ENCODE data around the gene NPB.
A peak's percentile ranks its signal among the peaks of the same experiment; 100 is the strongest.

The NPB gene

DNA sequence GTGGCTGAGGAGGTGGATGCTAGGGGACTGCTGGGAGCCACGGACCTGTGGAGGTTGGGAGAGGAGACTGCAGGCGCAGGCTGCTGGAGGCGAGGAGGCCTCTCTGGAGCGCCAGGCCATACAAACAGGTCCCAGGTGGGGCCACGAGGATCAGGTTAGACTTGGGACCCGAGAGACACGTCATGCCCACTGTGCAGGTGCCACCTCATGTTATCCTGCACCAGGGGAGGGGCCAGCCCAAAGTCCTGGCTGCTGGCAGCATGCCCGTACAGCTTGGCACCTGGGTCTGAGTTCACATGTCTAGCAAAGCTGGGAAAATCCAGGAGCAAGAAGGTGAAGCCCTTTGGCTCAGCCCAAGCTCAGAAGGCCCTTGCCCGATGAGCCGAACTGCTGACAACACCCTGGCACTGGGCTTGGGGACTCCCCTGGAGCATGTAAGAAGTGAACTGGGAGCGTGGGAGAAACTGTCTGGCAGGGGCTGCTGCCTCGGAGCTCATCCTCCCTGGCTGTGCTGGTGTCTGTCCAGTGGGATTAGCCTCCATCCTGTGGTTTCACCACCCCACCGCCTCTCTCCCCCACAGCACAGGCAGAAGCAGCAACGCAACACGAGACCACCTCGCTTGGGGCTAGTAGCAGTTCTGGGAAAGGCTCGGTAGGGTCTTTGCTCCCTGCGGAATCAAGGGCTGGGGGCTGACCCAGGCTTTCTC is 36.2 kb upstream of the NPB start:
- Histone ChIP-seq H3K4me2 (ENCODE audit: low read length) (no peak overlapping the region), H2BK120ac (ENCODE audit: low read depth, low read length) (no peak overlapping the region), H3K56ac (ENCODE audit: low read length) (no peak overlapping the region), H2BK5ac (ENCODE audit: low read length) (no peak overlapping the region), H4K8ac (ENCODE audit: low read depth, low read length) (no peak overlapping the region), H2AK5ac (ENCODE audit: low read length) (no peak overlapping the region), H3K27me3 (ENCODE audit: insufficient read depth, low read length, poor library complexity) (no peaks in the 10 kb centered on the region), H3K23ac (ENCODE audit: low read length) (no peak overlapping the region), H3K36me3 (ENCODE audit: control insufficient read depth, insufficient read depth, low read length) (peaks cover 2% of the 10 kb centered on the region), H3K9ac (ENCODE audit: low read length) (no peak overlapping the region), H3K4me3 (ENCODE audit: low read length) (no peak overlapping the region), H3K4me1 (ENCODE audit: control insufficient read depth, low read depth, low read length) (no peaks in the 10 kb centered on the region), H3K27ac (ENCODE audit: low read depth, low read length) (no peak overlapping the region), H3K18ac (ENCODE audit: low read length) (no peak overlapping the region), H4K5ac (ENCODE audit: low read length) (no peak overlapping the region), H3K79me1 (ENCODE audit: low read length) (peaks cover 19% of the 10 kb centered on the region), H3K4ac (ENCODE audit: low read depth, low read length) (no peak overlapping the region), H3K79me2 (ENCODE audit: control insufficient read depth, insufficient read depth, low read length) (peaks cover 15% of the 10 kb centered on the region), H2BK15ac (replicated peaks; ENCODE audit: low read depth) (no peak overlapping the region)
- DNase-seq: no peak
- no CpG with 5 or more reads among the region's 18 CpGs for WGBS (ENCODE audit: extremely low coverage, insufficient coverage, low lambda C conversion rate)

DNA sequence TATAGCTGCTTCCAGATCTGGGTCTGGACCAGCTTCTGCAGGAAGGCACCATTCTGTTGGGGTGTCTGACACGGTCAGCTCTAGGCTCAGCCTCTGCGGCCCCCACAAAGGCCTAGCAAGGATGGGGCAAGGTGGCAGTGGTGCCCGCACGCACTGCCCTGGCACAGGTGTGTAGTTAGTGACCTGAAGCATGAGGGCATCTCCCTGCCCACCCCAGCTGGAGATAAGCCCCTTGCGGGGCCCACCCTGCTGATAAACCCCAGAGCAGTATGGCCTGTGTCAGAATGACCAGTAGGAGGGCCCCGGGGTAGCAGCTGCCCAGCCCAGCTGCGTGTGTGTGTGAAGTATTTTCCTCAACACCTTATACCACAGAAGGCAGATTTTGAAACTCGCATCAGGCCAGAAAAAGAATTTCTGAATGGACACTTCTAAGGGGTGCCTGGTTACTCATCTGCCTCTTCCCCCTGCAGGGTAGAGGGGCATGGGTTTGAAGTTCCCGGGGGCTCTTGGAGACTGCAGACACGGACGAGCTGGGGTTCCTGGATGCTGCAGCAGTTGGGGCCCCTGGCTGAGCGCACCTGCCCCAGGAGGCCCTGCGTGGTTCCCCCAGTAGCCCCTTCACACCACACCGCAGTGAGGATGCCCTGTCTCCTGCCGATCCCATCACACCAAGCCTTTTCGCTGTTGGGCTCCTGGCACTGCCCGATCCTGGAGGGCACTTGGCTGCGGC is 35.4 kb upstream of the NPB start:
- Histone ChIP-seq H3K23ac (ENCODE audit: low read length) (no peak overlapping the region), H3K4me1 (ENCODE audit: control insufficient read depth, low read depth, low read length) (no peaks in the 10 kb centered on the region), H3K36me3 (ENCODE audit: control insufficient read depth, insufficient read depth, low read length) (peaks cover 2% of the 10 kb centered on the region), H3K18ac (ENCODE audit: low read length) (no peak overlapping the region), H3K27ac (ENCODE audit: low read depth, low read length) (no peak overlapping the region), H3K4ac (ENCODE audit: low read depth, low read length) (no peak overlapping the region), H4K8ac (ENCODE audit: low read depth, low read length) (no peak overlapping the region), H3K4me2 (ENCODE audit: low read length) (no peak overlapping the region), H2BK120ac (ENCODE audit: low read depth, low read length) (no peak overlapping the region), H3K79me2 (ENCODE audit: control insufficient read depth, insufficient read depth, low read length) (peaks cover 13% of the 10 kb centered on the region), H3K27me3 (ENCODE audit: insufficient read depth, low read length, poor library complexity) (no peaks in the 10 kb centered on the region), H3K79me1 (ENCODE audit: low read length) (peaks cover 17% of the 10 kb centered on the region), H2AK5ac (ENCODE audit: low read length) (no peak overlapping the region), H3K4me3 (ENCODE audit: low read length) (no peak overlapping the region), H3K9ac (ENCODE audit: low read length) (no peak overlapping the region), H2BK5ac (ENCODE audit: low read length) (no peak overlapping the region), H4K5ac (ENCODE audit: low read length) (no peak overlapping the region), H2BK15ac (replicated peaks; ENCODE audit: low read depth) (no peak overlapping the region), H3K56ac (ENCODE audit: low read length) (peak overlapping the region; percentile 6)
- no peak for DNase-seq
- no CpG with 5 or more reads among the region's 18 CpGs for WGBS (ENCODE audit: extremely low coverage, insufficient coverage, low lambda C conversion rate)

DNA sequence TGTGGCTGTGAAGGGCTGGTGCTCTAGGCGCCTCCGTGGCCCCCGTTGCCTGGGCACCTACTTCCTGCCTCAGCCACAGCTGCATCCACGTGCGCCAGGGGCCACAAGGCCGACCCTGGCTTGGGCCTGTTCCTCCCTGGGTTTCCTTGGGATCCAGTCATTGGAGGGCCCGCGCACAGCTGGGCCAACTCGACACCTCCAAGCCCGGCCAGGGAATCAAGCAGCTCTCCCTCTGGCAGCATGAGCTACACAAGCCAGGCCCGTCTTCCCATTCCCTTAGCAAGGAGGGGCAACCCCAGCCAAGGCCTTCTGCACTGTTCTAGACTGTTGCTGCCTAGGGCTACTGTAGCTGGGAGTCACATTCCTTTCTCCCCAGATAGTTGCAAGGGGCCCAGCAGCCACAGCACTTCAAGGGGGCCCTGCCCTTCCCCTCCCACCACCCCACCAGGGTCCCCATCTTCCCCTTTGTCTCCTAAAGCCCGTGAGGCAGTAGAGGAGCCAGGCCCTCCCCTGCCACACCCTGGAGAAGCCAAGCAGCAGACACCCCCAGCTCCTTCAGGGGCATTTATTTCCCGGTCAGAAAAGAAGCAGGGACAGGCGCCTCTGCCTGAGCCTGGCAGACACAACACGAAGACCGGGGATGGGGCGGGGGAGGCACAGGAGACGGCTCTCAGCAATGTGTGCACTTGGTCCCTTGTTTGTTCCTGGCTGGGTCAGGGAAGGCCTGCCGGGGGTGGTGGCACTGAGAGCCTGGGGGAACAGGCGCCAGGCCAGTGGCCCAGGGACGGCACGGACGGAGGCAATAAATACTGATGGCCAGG is 34.7 kb upstream of the NPB start:
- Histone ChIP-seq H2BK15ac (replicated peaks; ENCODE audit: low read depth) (no peak overlapping the region), H3K4me3 (ENCODE audit: low read length) (no peak overlapping the region), H3K56ac (ENCODE audit: low read length) (peak overlapping the region; percentile 57), H4K8ac (ENCODE audit: low read depth, low read length) (no peak overlapping the region), H4K5ac (ENCODE audit: low read length) (no peak overlapping the region), H3K36me3 (ENCODE audit: control insufficient read depth, insufficient read depth, low read length) (peaks cover 2% of the 10 kb centered on the region), H3K4me1 (ENCODE audit: control insufficient read depth, low read depth, low read length) (no peaks in the 10 kb centered on the region), H3K4me2 (ENCODE audit: low read length) (no peak overlapping the region), H2BK5ac (ENCODE audit: low read length) (no peak overlapping the region), H3K4ac (ENCODE audit: low read depth, low read length) (no peak overlapping the region), H3K79me1 (ENCODE audit: low read length) (peaks cover 17% of the 10 kb centered on the region), H3K9ac (ENCODE audit: low read length) (peak overlapping the region; percentile 12), H3K27me3 (ENCODE audit: insufficient read depth, low read length, poor library complexity) (no peaks in the 10 kb centered on the region), H3K79me2 (ENCODE audit: control insufficient read depth, insufficient read depth, low read length) (peaks cover 11% of the 10 kb centered on the region), H2AK5ac (ENCODE audit: low read length) (no peak overlapping the region), H3K27ac (ENCODE audit: low read depth, low read length) (peak overlapping the region; percentile 5), H3K18ac (ENCODE audit: low read length) (no peak overlapping the region), H3K23ac (ENCODE audit: low read length) (no peak overlapping the region), H2BK120ac (ENCODE audit: low read depth, low read length) (no peak overlapping the region)
- WGBS (ENCODE audit: extremely low coverage, insufficient coverage, low lambda C conversion rate): no CpG with 5 or more reads among the region's 23 CpGs
- peak; percentile 79 for DNase-seq

DNA sequence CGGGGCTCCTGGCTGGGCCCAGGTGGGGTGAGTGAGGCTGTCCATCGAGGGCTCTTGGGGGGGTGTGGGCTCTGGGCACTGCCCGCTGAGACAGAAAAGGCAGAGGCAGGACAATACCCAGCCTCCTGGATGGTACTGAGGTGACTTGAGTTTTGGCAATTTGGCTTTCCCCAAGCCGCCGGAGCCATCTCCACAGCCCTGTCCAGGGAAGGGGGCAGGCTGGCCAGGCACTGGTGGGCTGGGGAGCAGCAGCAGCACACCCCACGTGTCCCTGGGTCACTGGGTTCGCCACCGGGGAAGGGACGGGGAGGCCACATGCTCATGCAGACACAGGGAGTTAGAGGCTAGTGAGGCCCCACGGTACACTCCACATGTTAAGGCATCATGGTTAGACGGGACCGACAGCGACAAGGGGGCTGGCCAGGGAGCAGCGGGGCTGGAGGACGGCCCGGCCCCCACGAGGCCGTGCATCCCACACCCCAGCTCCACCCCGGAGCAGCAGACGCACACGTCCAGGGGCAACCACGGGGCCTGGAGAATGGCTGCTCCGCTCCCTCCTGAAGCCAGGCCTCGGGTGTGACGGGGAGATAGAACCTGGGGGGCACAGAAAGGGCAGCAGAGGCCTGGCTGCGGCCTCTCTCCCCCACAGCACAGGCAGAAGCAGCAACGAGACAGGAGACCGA is 33.9 kb upstream of the NPB start:
- H2AK5ac ChIP-seq (ENCODE audit: low read length): no peak overlapping the region
- H3K9ac ChIP-seq (ENCODE audit: low read length): peak overlapping the region; percentile 12
- H4K5ac ChIP-seq (ENCODE audit: low read length): no peak overlapping the region
- peaks cover 11% of the 10 kb centered on the region for H3K79me2 ChIP-seq (ENCODE audit: control insufficient read depth, insufficient read depth, low read length)
- H3K4me2 ChIP-seq (ENCODE audit: low read length): no peak overlapping the region
- H3K36me3 ChIP-seq (ENCODE audit: control insufficient read depth, insufficient read depth, low read length): peaks cover 2% of the 10 kb centered on the region
- peaks cover 14% of the 10 kb centered on the region for H3K79me1 ChIP-seq (ENCODE audit: low read length)
- no peak overlapping the region for H3K4me3 ChIP-seq (ENCODE audit: low read length)
- DNase-seq: no peak
- no peak overlapping the region for H2BK5ac ChIP-seq (ENCODE audit: low read length)
- H4K8ac ChIP-seq (ENCODE audit: low read depth, low read length): no peak overlapping the region
- H3K4me1 ChIP-seq (ENCODE audit: control insufficient read depth, low read depth, low read length): no peaks in the 10 kb centered on the region
- no CpG with 5 or more reads among the region's 28 CpGs for WGBS (ENCODE audit: extremely low coverage, insufficient coverage, low lambda C conversion rate)
- H2BK15ac ChIP-seq (replicated peaks; ENCODE audit: low read depth): no peak overlapping the region
- no peak overlapping the region for H3K18ac ChIP-seq (ENCODE audit: low read length)
- H3K56ac ChIP-seq (ENCODE audit: low read length): peak overlapping the region; percentile 66
- H3K27ac ChIP-seq (ENCODE audit: low read depth, low read length): peak overlapping the region; percentile 32
- H2BK120ac ChIP-seq (ENCODE audit: low read depth, low read length): no peak overlapping the region
- H3K23ac ChIP-seq (ENCODE audit: low read length): no peak overlapping the region
- no peaks in the 10 kb centered on the region for H3K27me3 ChIP-seq (ENCODE audit: insufficient read depth, low read length, poor library complexity)
- H3K4ac ChIP-seq (ENCODE audit: low read depth, low read length): no peak overlapping the region

DNA sequence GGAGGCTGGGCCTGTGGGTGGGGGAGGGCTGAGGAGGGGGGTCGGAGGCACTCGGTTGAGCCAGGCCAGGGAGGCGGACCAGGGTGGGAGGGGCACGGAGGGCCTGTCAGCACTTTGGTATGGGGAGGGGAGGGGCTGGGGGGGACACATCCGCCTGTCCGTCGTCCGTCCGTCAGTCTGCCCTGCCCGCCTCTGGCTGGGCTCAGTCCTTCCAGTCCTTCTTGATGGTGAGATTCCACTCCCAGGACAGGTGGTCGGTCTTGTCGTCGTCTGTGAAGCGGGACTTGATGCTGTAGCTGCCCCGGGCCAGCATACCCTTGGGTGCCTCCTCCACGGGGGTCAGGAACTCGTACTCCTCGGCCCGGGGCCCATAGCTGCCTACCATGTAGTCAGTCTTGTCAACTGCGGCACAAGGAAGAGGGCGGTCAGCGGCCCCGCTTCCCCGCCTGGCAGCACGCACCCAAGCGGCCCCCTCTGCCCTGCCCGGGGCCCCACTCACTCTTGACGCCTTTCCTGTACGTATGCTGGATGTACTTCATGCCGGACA is 33.3 kb upstream of the NPB start:
- DNase-seq: peak; percentile 89
- no peak overlapping the region for H3K4me2 ChIP-seq (ENCODE audit: low read length)
- no peak overlapping the region for H3K4ac ChIP-seq (ENCODE audit: low read depth, low read length)
- H2AK5ac ChIP-seq (ENCODE audit: low read length): no peak overlapping the region
- H3K79me1 ChIP-seq (ENCODE audit: low read length): peaks cover 13% of the 10 kb centered on the region
- no peaks in the 10 kb centered on the region for H3K4me1 ChIP-seq (ENCODE audit: control insufficient read depth, low read depth, low read length)
- H3K27ac ChIP-seq (ENCODE audit: low read depth, low read length): peak overlapping the region; percentile 65
- WGBS (ENCODE audit: extremely low coverage, insufficient coverage, low lambda C conversion rate): no CpG with 5 or more reads among the region's 30 CpGs
- H3K23ac ChIP-seq (ENCODE audit: low read length): peak overlapping the region; percentile 86
- no peak overlapping the region for H4K5ac ChIP-seq (ENCODE audit: low read length)
- no peak overlapping the region for H2BK120ac ChIP-seq (ENCODE audit: low read depth, low read length)
- H3K4me3 ChIP-seq (ENCODE audit: low read length): no peak overlapping the region
- H3K27me3 ChIP-seq (ENCODE audit: insufficient read depth, low read length, poor library complexity): no peaks in the 10 kb centered on the region
- H4K8ac ChIP-seq (ENCODE audit: low read depth, low read length): no peak overlapping the region
- H3K36me3 ChIP-seq (ENCODE audit: control insufficient read depth, insufficient read depth, low read length): peaks cover 2% of the 10 kb centered on the region
- peaks cover 11% of the 10 kb centered on the region for H3K79me2 ChIP-seq (ENCODE audit: control insufficient read depth, insufficient read depth, low read length)
- peak overlapping the region; percentile 36 for H3K9ac ChIP-seq (ENCODE audit: low read length)
- H3K56ac ChIP-seq (ENCODE audit: low read length): peak overlapping the region; percentile 37
- no peak overlapping the region for H2BK15ac ChIP-seq (replicated peaks; ENCODE audit: low read depth)
- no peak overlapping the region for H2BK5ac ChIP-seq (ENCODE audit: low read length)
- H3K18ac ChIP-seq (ENCODE audit: low read length): no peak overlapping the region

Data from mesendoderm (in vitro differentiated cells).